Esophagus (tissue), 2 donors: Measurements from ENCODE around the gene STUM. TPM values are rescaled to one million over a fixed set of nuclear protein-coding genes. Genes with fewer than 3 reads are reported as not detected.

ENCODE experiments used
- H3K27ac ChIP-seq, 2 donors: one replicate each; pipeline ENCODE4 v1.5.1; 2013; ENCODE audit warnings: low read depth in 2 of 2, mild to moderate bottlenecking in 2 of 2, inconsistent platforms in 1 of 2, low read length in 1 of 2, moderate library complexity in 1 of 2
- H3K27me3 ChIP-seq, 2 donors: one replicate each; pipeline ENCODE4 v1.6.1; 2013; ENCODE audit warnings: low read length in 2 of 2, control low read depth in 1 of 2, mild to moderate bottlenecking in 1 of 2; ENCODE audit not compliant: insufficient read depth in 2 of 2, control insufficient read depth in 1 of 2
- H3K36me3 ChIP-seq, 2 donors: one replicate each; pipeline ENCODE4 v1.6.1; 2013; ENCODE audit warnings: low read length in 1 of 2; ENCODE audit not compliant: control insufficient read depth in 2 of 2, insufficient read depth in 2 of 2
- H3K4me1 ChIP-seq, 2 donors: one replicate each; pipeline ENCODE4 v1.6.1; 2013; ENCODE audit warnings: low read length in 1 of 2; ENCODE audit not compliant: control insufficient read depth in 2 of 2, insufficient read depth in 2 of 2
- H3K4me3 ChIP-seq, 2 donors: one replicate each; pipeline ENCODE4 v1.5.1; 2013; ENCODE audit warnings: low read length in 2 of 2, mild to moderate bottlenecking in 2 of 2, low read depth in 1 of 2, moderate library complexity in 1 of 2
- H3K9me3 ChIP-seq, 2 donors: one replicate each; pipeline ENCODE4 v1.6.1; 2013; ENCODE audit warnings: mild to moderate bottlenecking in 2 of 2, low read depth in 1 of 2, low read length in 1 of 2, moderate library complexity in 1 of 2; ENCODE audit not compliant: control insufficient read depth in 2 of 2, insufficient read depth in 1 of 2
- WGBS, 2 donors: extraction: QIAGEN DNeasy Blood & Tissue Kit; methylation state at CpG; one replicate each; pipeline ENCODE4 v1.1.7; 2013; 5-methylcytosine and 5-hydroxymethylcytosine counted together
- polyA plus RNA-seq, 2 donors: library from polyadenylated mRNA; stranded (reverse); fragments of 200-250 nt; gene quantifications; one replicate each; pipeline ENCODE4 v1.2.3, GENCODE V29; 2013
- donor health status: healthy with polysubstance abuse.
- donor health status: Bipolar disorder and iron deficiency.

Gene STUM
- polyA plus RNA-seq, 2 donors: 0.61 to 2.1 TPM

DNA sequence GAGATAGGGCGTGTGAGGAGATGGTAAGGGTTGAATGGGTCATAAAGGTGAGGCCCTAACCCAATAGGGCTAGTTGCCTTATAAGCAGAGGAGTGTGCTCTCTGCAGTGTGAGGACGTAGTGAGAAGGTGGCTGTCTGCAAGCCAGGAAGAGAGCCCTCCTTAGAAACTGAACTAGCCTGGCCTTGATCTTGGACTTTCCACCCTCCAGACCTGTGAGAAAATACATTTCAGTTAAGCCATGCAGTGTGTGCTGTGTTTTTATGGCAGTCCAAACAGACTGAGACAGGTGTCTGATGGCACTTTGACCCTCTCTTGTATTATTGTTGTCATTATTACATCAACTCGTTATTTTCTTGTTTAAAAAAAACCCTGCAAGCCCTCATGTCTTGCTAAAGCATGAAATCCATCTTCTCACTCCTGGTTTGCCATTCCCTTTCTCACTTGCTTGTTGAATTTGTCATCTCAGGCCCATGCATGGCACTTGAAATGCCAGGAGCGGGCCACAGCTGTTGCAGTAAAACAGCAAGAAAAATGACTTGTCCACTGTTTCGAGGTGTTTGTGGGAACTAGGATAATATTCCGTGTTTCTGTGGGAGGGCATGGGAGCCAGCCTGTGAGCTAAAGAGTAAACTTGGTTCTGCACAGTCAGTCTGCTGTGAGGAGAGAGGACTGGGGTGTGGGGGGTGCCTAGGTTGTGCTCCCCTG, 78.6 kb downstream of the STUM start:
- H3K27ac ChIP-seq: peak overlapping the region; percentile 17 to 53
- 71 to 75% methylated on average over 6 of the region's 6 CpGs for WGBS, 2 donors
- peaks cover 0 to 3% of the 10 kb centered on the region in 2 donors for H3K9me3 ChIP-seq
- peaks cover 0 to 3% of the 10 kb centered on the region in 2 donors for H3K36me3 ChIP-seq
- no peak overlapping the region for H3K4me3 ChIP-seq
- H3K27me3 ChIP-seq: no peaks in the 10 kb centered on the region
- H3K4me1 ChIP-seq: no peaks in the 10 kb centered on the region

DNA sequence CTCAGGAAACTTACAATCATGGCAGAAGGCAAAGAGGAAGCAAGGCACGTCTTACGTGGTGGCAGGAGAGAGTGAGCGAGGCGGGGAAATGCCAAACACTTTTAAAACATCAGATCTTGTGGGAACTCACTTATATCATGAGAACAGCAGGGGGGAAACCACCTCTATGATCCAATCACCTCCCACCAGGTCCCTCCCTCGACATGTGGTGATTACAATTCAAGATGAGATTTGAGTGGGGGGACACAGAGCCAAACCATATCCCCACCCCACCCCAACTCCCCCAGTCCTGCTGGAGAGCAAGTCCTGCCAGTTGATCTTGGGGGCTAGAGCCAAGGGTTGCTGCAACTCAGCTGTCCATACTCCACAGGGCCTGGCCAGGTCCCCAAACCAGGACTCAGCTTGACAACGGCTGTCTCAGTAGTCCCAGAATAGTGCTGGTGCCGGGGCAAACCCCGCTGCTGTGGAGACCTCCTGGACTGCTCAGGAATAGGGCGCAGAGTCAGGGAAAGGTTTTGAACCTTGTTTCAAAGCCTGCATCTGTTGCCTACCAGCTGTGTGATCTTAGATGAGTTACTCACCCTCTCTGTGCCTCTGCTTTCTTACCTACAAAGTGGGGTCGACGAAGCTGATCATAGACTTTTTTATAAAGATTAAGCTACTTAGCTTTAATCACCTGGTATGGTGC, 79.5 kb downstream of the STUM start:
- peak overlapping the region in 1 of 2 donors; percentile 45 for H3K27ac ChIP-seq
- 78 to 79% methylated on average over 11 of the region's 11 CpGs for WGBS, 2 donors

DNA sequence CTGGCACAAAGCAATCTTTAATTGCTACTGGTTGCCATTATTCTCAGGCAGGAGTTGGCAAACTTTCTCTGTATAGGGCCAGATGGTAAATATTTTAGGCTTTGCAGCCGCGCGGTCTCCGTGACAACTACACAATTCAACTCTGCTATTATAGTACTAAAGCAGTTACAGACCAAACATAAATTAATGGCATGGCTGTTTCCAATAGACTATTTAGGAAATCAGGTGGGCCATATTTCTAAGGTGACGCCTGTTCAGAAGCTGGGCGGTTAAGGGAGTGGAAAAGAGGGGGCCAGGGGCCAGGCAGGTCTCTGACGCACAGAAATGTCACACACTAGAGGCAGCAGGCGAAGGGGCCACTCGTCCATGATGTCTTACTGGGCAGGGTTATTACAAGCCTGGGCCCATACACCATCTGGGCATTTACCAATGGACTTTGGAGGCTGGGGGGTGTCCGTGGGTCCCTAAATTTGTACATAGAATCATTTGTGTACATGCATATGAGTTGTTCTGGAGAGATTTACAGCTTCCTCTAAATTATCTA, 80.1 kb downstream of the STUM start:
- H3K4me1 ChIP-seq: no peaks in the 10 kb centered on the region
- no peaks in the 10 kb centered on the region for H3K27me3 ChIP-seq
- peaks cover 0 to 3% of the 10 kb centered on the region in 2 donors for H3K36me3 ChIP-seq

More for the DNA sequence above, 79.5 kb downstream of the STUM start:
- Histone ChIP-seq H3K4me1 (no peaks in the 10 kb centered on the region), H3K4me3 (no peak overlapping the region), H3K36me3 (peaks cover 0 to 3% of the 10 kb centered on the region in 2 donors), H3K9me3 (no peaks in the 10 kb centered on the region), H3K27me3 (no peaks in the 10 kb centered on the region)

DNA sequence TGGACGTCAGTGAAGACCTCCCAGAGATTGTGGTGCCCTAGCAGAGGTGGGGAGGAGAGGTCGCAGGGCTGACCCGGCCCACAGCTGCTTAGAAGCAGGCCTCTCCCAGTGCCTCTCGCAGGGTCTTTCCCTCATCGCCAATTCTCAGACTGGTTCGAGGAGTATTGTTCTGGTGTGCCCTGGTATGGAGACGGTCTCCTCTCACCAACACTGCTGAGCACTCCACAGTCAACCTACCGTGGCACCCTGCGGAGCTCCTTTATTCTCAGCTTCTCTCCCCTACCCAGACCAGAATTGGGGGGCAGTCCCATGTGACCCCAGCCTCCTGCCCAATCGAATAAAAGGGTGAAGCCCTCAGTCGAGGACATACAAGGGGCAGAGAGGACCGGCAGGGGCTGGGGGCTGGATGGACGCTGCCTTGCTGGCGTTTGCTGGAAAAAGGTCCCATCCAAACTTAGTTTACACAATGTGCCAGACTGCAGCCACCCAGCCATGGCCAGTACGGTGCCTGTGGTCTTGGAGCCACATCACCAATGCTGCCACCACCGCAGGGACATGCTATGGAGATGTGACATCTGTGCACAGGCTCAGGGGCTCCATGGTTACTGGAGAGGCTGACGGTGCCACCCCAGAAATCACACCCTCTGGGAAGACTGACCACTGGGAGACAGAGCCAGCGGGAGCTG, 80.8 kb downstream of the STUM start:
- Histone ChIP-seq H3K36me3 (peaks cover 0 to 3% of the 10 kb centered on the region in 2 donors), H3K4me3 (no peak overlapping the region), H3K4me1 (no peaks in the 10 kb centered on the region), H3K9me3 (no peaks in the 10 kb centered on the region), H3K27me3 (no peaks in the 10 kb centered on the region), H3K27ac (no peak overlapping the region)
- WGBS, 2 donors: 91 to 94% methylated on average over 18 of the region's 18 CpGs

More for the DNA sequence above, 80.1 kb downstream of the STUM start:
- no peaks in the 10 kb centered on the region for H3K9me3 ChIP-seq
- peak overlapping the region in 1 of 2 donors; percentile 54 for H3K27ac ChIP-seq
- 61 to 71% methylated on average over 10 of the region's 10 CpGs for WGBS, 2 donors
- no peak overlapping the region for H3K4me3 ChIP-seq

DNA sequence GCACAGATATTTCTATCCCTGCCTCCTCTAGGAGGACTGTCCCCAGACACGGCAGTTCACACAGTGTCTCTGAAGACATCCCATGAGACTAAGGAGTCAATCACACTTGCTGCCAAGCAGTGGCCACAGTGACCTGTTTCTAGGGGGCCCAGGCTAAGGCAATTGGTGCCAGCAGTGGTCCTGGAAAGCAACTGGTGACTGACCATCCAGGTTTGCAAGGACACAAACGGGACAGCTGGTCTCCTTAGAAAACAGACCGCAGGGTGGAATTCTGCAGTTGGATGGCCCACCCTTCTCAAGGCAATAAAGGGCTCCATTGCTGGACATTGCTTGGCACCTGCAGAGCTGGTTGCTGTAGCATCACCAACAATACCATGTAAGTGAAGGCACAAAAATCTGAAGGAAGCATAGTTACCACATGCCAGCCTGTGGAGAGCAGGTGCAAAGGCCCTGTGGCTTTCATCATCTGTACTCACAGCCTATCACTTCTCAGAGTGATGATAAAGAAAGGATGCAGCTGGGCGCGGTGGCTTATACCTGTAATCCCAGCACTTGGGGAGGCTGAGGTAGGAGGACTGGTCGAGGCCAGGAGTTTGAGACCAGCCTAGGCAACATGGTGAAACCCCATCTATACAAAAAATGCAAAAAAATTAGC, 81.5 kb downstream of the STUM start:
- H3K4me3 ChIP-seq: no peak overlapping the region
- WGBS, 2 donors: 92 to 94% methylated on average over 6 of the region's 6 CpGs
- H3K27me3 ChIP-seq: no peaks in the 10 kb centered on the region
- H3K4me1 ChIP-seq: peaks cover 0 to 7% of the 10 kb centered on the region in 2 donors
- H3K27ac ChIP-seq: no peak overlapping the region
- H3K36me3 ChIP-seq: peaks cover 0 to 5% of the 10 kb centered on the region in 2 donors
- H3K9me3 ChIP-seq: no peaks in the 10 kb centered on the region

DNA sequence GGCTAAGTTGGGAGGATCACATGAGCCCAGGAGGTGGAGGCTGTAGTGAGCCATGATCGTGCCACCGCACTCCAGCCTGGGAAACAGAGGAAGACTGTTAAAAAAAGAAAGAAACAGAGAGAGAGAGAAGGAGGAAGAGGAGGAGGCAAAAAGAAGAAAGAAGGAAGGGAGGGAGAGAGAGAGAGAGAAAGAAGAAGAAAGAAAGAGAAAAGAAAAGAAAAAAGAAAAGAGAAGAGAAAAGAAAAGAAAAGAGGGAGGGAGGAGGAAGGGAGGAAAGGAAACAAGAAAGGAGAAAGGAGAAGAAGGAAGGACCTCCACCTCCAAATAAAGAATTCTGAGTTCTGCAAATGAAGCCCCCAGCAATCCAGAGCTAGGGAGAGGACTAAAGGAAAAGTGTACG, 82.0 kb downstream of the STUM start:
- H3K36me3 ChIP-seq: peaks cover 0 to 7% of the 10 kb centered on the region in 2 donors
- no peaks in the 10 kb centered on the region for H3K9me3 ChIP-seq
- H3K27ac ChIP-seq: no peak overlapping the region
- peaks cover 2 to 9% of the 10 kb centered on the region in 2 donors for H3K4me1 ChIP-seq
- no peaks in the 10 kb centered on the region for H3K27me3 ChIP-seq
- no peak overlapping the region for H3K4me3 ChIP-seq
- WGBS, 2 donors: 96 to 98% methylated on average over 3 of the region's 3 CpGs

DNA sequence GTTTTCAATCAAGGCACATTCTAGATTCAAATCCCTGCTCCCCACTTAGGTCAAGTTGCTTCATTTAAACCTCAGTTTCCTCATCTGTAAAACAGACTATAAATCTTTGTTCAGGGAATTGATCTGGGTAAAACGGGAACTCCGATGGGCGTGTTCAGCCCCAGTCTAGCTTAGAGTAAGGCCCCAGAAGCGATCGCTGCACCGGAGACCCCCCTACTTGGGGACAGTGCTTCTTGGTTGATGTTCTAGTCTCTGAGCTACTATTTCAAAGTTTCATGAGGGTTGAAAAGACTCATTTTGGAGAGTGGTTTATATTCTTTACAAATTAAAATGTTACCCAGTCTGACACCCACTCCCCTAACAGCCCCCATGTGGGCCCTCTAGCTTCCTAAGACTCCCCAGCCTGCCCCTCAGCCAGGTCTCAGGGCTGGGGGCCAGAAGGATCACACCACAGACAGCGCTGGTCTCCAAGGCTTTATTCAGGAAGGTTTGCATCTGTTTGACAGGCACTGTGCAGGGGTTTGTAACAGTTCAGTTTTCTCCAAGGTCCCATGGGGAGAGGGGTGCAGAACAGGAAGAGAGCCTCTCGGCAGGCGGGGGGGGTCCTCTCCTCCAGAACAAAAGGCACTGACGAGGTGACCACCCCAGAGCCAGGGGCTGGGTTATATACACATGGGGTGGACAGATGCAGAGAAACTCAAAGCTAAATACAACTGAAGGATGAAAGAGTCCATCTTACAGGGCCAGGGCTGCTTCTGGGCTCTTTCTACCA, 82.9 kb downstream of the STUM start:
- Histone ChIP-seq H3K4me3 (no peak overlapping the region), H3K27me3 (no peaks in the 10 kb centered on the region), H3K9me3 (no peaks in the 10 kb centered on the region), H3K4me1 (peaks cover 3 to 12% of the 10 kb centered on the region in 2 donors), H3K36me3 (peaks cover 0 to 7% of the 10 kb centered on the region in 2 donors), H3K27ac (peak overlapping the region; percentile 44 to 57)
- WGBS, 2 donors: 80% methylated on average over 10 of the region's 10 CpGs

DNA sequence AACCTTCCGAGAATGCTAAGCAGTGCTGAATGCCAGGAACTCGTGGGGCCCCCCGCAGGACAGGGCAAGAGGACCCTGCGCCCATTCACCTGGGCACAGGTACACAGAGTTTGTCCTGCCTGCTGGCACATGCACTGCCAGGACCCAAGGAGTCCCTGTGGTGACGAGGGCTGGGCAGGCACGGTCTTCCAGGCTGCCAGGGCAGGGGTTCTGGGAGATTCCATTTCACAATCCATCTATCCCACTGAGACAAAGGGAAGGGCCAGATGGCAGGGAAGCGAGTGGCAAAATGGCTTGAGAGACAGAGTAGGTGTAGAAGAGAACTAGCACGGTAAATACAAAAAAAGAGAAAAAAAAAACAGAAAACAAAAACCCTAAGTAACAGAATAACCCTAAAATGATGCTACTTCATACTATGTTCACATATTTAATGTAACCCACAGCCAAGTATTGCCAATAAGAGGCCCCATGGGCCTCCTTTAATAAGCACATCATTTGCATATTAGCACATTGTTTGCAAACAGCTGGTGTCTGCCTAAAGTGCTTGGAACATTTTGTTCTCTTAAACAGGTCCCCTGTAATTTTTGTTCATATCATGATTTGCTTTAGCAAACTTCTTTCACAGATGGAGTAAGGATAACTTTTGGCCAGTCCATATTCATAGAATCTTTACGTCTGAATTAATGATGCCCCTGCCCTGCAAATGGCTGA, 83.8 kb downstream of the STUM start:
- peak overlapping the region; percentile 60 to 62 for H3K27ac ChIP-seq
- H3K9me3 ChIP-seq: no peaks in the 10 kb centered on the region
- H3K4me1 ChIP-seq: peaks cover 3 to 12% of the 10 kb centered on the region in 2 donors
- 86 to 88% methylated on average over 9 of the region's 9 CpGs for WGBS, 2 donors
- H3K27me3 ChIP-seq: no peaks in the 10 kb centered on the region
- peaks cover 0 to 15% of the 10 kb centered on the region in 2 donors for H3K36me3 ChIP-seq
- no peak overlapping the region for H3K4me3 ChIP-seq
